NCI-H524 (cell line): ENCODE measurements around the gene HOGA1.
"Not testable (repeated sequence)": the region's sequence is repeated elsewhere in the genome, so short reads cannot be mapped to it uniquely, and the experiment has no call there.

ENCODE experiments used
- DNase-seq, 2 experiments: peaks; one replicate each; lab custom pipeline; 2025; lab: John Stamatoyannopoulos, UW

The HOGA1 gene

DNA sequence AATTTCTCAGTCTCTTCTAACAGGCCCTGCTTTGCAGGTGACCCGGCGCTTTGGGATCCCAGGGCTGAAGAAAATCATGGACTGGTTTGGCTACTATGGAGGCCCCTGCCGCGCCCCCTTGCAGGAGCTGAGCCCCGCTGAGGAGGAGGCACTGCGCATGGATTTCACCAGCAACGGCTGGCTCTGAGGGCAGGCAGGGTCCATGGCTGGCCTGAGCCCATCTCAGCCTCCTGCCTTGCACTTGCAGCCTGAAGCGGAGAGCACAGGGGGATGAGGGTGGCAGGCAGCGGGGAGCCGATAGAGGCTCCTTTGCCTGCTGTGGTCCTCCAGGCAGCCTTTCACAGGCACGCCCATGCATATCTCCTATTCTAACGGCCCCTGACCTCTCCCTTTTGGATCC, 27.3 kb downstream of the HOGA1 start:
- no peak for DNase-seq

DNA sequence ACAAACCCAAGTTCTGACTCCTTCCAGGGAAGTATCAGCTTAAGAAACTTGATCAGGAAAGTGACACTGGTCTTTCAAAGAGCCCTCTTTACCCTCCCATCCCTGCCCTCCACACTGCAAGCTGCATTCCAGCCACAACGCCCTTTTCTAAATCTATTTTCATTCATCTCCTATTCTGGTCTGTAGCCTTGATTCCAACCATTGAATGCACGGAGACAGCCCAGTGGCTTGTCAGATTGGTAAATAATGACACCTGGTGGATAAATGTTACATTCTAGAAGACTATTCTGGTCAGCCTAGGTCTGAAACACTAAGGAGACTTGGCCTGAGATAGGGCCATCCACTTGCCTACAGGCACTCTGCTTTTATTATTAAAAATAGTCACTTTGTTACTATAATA, 28.2 kb downstream of the HOGA1 start:
- DNase-seq: peak in 1 of 2 experiments; percentile 13

DNA sequence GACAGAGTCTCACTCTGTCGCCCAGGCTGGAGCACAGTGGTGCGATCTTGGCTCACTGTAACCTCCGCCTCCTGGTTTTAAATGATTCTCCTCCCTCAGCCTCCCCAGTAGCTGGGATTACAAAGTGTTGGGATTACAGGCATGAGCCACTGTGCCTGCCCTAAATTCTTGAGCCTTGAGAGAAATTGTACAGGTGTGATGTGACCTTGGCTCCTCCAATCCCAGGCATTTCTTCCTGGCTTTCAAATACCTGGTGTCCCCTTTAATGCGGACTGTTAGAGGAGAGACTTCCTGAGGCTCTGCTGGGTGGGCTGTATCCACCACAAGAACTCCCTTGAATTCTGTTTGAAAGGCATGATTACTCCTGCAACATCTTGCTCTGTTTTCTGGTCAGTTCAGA, 34.1 kb downstream of the HOGA1 start:
- no peak for DNase-seq

DNA sequence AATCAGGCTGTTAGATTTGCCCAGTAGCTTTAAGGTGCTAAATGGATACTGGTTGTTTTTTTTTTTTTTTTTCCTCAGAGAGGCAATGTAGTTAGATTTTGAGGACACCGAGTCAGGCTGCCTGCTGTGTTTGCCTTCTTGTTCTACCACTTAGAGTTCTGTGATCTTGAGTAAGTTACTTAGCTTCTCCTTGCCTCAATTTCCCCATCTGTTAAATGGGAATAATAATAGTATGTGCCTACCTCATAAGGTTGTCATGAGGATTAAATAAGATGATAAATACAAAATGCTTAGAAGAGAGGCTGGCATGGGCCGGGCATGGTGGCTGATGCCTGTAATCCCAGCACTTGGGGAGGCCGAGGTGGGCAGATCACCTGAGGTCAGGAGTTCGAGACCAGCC, 34.5 kb downstream of the HOGA1 start:
- no peak for DNase-seq

DNA sequence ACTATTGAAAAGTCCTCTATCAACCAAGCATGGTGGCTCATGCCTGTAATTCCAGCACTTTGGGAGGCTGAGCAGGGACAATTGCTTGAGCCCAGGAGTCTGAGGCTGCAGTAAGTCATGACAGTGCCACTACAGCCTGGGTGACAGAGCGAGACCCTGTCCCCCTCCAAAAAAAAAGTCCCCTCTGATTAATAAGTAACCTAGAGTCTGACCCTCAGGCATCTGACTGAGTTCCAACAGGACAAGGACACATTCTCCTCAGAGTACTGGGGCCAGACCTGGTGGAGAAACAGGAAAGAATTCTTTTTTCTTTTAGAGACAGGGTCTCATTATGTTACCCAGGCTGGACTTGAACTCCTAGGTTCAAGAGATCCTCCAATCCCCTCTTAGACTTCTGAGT, 39.1 kb downstream of the HOGA1 start:
- DNase-seq: no peak

DNA sequence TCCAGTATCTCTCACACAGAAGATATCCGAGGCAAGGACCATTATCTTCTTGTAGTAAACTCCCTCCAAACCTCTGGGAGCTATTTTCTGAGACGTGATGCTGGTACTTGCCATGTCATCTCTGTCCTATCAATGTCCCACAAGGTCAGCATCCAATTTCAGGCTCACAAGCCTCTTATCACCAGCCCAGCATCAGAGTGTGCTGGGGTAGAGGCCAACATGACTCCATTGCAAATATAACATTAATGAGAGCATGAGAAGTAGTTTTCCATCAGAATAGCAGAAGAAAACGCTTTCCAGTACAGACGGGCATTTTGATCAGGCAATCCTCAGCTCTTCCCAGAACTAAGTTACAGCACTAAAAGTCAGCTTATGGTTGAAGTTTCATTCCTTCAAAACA, 43.5 kb downstream of the HOGA1 start:
- no peak for DNase-seq

DNA sequence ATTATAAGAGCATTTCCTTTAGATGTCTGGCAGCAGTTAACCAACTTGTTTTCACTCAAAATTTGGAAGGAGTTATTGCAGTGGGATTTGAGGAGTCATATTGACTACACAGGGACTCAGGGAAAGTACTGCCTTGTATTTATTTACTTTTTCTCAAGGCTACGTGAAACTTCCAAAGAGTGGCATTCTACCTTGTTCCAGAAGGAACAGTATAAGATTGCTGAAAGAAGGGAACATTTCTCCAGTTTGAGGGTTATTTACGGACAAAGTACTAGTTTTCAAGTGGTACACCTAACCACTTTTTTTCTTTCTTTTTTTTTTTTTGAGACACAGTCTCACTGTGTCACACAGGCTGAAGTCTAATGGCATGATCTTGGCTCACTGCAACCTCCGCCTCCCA, 44.0 kb downstream of the HOGA1 start:
- no peak for DNase-seq

DNA sequence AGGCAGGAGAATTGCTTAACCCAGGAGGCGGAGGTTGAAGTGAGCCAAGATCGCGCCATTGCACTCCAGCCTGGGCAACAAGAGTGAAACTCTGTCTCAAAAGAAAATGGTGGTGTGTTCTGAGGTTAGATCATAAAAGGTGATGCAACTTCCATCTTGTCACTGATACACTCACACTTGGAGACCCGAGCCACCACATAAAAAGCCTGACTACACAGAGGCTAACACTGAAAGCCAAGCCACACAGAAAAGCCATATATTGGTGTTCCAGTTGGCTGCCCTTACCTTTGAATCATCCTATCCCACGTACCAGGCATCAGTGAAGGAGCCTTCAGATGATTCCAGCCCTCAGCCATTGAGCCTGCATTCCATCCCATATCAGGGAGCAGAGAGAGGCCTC, 45.1 kb downstream of the HOGA1 start:
- no peak for DNase-seq

DNA sequence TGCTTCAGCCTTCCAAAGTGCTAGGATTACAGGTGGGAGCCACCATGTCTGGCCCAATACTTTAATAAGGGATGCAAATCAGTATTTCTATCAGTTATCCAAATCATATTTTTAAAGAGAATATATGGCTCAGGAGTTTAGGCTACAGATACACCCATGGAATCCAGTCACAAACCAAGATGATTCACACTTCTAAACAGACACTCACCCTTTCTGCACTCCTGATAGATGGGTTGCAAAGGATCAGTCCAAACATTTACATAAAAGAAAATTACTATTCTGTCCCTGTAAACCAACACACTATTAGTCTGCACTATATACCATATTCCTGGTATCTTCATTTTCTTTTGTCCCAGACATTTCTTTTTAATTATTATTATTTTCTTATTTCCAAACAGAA, 46.9 kb downstream of the HOGA1 start:
- DNase-seq: no peak

DNA sequence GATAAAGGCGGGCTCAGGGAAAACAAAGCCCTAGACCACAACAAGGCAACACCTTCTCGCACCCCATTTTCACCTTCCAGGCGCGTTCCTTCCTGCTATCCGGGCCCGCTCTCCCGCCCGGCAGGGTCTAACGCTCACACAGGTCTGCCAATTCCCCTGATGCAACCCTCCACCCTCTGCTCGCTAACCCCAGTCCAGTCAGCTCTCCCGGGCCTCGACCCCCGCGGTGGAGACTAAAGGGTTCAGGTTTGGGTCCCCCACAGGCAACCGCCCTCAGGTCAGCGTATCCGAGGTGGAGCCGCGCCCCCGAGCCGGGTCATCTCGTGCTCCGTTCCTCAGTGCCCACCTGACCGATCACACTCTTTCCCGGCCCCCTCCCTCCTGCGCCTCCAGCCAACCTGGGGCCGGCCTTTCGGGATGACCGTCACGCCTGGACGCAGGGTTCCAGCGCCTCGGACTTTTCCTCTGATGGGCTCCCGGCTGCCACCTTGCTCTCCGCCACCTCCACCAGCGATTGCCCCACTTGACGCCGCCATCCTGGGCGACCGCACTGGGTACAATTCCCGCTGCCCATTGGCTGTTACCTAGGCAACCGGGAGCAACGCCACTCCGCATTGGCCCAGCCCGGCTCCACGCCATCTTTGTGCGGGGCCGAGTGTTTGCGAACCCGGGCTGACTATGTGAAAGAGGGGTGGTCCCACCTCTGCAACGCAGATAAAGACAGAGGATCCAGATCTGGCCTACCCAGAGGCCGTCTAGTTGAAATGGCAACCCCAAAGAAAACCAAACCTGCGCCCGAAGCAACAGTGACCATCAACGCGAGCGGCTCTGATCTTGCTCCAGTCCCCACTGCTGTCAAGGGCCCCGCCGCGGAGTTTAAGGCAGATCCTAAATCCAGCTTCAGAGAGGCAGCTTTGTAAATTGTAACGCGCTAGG, 49.0 kb downstream of the HOGA1 start, which contains the start of gene MORN4:
MORN4 (minus strand) TSS at position 552 of the 936 bp plus-strand sequence. CDS start 13,847 bp downstream, outside the sequence.
- DNase-seq: peak; percentile 74 to 76

DNA sequence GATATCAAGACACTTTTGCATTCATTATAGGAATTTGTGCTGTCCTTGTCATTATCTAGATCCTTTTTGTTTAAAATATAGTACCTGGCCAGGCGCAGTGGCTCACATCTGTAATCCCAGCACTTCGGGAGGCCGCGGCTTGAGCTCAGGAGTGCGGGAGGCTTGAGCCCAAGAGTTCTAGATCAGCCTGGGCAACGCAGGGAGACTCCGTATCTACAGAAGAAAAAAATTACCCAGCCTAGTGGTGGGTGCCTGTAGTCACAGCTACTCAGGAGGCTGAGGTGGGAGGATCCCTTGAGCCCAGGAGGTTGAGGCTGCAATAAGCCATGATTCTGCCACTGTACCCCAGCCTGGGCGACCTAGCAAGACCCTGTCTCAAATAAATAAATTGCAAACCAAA, 49.7 kb downstream of the HOGA1 start:
- DNase-seq: no peak

DNA sequence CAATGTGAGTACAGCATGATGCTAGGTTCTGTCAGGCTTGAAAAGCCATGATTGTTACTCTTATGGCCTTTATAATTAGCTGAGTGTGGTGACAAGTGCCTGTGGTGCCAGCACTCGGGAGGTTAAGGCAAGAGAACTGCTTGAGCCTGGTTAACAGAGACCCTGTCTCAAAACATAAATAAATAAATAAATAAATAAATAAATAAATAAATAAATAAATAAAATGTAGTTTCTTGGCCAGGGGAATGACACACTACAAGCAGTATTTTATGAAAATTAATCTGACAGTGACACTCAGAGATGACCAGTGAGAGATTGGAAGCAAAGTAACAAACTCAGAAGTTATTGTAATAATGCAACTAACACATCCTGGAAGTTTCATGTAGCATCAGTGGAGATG, 51.4 kb downstream of the HOGA1 start:
- no peak for DNase-seq

DNA sequence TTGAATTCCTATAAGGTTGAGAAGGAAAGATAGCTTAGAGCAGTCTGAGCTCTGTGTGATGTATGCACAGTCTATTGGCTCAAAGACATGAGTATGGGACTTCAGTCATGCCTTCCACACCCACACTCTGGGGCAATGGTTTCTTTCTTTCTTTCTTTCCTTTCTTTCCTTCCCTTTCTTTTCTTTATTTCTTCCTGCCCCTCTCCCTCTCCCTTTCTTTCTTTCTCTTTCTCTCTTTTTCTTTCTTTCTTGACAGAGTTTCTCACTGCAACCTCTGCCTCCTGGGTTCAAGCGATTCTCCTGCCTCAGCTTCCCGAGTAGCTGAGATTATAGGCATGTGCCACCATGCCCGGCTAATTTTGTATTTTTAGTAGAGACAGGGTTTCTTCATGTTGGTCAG, 54.9 kb downstream of the HOGA1 start:
- not testable (repeated sequence) for DNase-seq

DNA sequence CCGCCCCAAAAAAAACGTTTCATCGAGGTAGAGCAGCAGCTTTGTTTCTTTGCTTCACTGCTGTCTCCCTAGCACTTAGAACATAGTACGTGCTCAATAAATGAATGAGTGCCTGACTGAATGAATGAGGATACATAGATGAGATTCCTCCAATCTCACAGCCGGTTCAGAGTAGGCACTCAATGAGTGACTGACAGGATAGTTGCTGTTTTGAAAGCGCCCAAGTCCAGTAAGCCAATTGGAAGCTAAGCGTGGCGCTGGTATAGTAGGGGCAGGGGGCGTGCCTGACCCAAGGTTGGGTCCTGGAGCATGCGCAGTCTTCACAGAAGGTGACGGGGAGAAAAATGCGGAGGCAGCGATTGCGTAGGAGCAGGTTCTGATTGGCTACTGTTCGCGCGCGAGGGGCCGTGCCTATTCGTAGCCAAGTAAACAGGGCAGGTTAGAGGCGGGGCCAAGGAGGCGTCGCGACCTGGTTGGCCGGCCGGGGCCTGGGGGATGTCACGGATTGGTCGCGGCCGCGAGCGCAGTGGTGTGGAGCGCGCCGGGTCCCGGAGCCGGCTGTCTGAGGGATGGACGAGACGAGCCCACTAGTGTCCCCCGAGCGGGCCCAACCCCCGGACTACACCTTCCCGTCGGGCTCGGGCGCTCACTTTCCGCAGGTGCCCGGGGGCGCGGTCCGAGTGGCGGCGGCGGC, 56.1 kb downstream of the HOGA1 start, which contains the start of gene PI4K2A:
PI4K2A (plus strand) TSS at position 498 of the 694 bp plus-strand sequence; CDS start at position 570, 72 bp downstream.
- peak; percentile 86 to 93 for DNase-seq

DNA sequence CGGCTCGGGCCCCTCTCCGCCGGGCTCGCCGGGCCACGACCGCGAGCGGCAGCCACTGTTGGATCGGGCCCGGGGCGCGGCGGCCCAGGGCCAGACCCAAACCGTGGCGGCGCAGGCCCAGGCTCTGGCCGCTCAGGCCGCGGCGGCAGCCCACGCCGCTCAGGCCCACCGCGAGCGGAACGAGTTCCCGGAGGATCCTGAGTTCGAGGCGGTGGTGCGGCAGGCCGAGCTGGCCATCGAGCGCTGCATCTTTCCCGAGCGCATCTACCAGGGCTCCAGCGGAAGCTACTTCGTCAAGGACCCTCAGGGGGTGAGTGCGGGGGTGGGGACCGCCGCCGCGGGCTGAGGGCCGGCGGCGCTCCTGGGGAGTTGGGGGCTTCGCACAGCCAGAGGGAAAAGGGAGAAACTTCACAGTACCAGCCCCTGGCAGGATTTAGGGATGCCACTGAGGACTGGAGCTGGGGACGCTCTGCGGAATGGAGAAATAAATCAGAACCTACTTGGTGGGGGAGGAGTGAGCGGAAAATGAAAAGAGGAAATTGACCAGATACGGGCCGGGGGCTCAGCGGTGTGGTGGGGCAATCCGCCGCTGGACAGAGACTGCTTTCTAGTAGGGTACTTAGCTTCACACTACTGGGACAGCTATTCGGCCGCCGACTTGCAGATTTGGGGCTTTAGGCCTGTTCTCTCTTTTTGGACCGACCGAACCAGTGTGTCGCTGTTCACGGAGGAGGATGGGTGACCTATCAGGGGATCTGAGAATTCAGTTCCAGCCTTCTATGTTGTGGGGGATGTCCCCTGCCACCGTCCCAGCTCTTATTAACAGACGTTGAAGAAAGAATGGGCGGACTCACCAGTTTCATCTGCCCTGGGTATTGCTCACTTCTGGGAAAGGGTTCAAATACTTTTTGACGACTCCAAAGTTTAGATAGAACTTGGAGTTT, 57.0 kb downstream of the HOGA1 start:
- no peak for DNase-seq

DNA sequence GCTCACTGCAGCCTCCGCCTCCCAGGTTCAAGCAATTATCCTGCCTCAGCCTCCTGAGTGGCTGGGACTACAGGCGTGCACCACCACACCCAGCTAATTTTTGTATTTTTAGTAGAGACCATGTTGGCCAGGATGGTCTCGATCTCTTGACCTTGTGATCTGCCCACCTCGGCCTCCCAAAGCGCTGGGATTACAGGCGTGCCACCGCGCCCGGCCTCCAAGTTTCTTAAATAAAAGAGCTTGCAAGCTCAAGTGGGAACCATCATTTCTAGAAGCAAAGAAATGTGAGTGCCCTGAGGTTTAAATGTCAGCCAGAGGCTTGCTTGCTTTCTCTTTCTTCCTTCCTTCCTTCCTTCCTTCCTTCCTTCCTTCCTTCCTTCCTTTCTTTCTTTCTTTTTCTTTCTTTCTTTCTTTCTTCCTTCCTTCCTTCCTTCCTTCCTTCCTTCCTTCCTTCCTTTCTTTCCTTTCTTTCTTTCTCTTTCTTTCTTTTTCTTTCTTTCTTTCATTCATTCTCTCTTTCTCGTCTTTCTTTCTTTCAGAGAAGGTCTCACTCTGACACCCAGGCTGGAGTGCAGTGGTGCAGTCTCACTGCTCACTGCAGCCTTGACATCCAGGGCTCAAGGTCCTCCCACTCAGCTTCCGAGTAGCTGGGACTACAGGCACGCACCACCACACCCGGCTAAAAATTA, 58.4 kb downstream of the HOGA1 start:
- DNase-seq: not testable (repeated sequence)

DNA sequence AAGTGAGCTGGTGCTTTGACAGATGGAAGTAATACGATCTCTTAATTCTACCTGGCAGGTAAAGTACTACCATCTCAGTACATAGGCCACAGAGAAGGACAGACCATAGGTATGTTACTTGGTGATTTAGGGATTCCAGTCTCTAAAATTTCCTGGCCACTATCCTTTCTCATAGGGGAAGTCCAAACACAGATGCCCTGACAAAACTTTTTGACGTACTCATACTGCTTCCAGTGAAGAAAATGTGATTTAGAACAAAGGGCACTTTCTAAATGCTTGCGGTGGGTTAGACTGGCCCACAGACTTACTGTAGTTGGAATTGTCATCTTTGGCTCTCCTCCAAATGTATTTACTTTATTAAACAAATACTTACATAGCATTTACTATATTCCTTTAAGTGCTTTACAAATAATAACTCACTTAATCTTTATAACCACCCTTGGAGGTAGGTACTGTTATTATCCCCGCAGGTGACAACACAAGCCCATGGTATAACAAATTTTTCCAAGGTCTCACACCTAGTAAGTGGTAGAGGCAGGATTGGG, 59.3 kb downstream of the HOGA1 start:
- DNase-seq: no peak

DNA sequence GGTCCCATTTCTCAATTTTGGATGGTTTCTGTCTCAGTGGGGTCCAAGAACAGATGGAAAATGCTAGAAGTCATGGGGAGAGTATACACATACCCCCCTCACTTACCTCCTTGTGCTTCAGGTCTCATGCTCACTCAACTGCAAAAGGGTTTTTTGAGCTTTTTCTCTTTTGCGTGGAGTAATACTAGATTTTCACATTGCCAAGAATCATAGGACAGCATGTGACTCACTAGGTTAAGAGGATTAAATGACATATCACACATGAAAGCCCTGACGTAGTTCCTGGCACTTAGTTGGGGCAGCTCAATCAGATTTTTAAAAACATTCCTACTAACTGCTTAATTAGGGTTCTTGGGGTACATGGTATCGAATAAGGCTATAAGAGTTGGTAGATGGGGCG, 60.7 kb downstream of the HOGA1 start:
- DNase-seq: no peak

DNA sequence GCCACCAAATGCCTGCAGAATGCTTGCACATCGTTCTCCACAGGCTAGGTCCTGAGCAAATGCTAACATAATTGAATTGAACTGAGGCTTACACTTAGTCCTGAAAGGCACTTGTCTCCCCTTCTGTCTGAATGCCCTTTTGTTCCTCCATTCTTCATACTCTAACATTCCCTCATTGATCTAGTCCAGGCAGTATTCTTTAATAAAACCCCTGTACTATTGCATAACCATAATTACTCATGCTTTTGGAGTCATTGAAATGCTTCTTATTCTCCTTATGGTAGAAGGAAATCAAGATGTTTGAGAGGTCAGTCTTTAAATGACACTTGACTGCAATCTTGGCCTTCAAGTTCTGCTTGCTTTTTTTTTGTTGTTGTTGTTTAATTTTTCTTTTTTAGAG, 63.4 kb downstream of the HOGA1 start:
- DNase-seq: no peak

DNA sequence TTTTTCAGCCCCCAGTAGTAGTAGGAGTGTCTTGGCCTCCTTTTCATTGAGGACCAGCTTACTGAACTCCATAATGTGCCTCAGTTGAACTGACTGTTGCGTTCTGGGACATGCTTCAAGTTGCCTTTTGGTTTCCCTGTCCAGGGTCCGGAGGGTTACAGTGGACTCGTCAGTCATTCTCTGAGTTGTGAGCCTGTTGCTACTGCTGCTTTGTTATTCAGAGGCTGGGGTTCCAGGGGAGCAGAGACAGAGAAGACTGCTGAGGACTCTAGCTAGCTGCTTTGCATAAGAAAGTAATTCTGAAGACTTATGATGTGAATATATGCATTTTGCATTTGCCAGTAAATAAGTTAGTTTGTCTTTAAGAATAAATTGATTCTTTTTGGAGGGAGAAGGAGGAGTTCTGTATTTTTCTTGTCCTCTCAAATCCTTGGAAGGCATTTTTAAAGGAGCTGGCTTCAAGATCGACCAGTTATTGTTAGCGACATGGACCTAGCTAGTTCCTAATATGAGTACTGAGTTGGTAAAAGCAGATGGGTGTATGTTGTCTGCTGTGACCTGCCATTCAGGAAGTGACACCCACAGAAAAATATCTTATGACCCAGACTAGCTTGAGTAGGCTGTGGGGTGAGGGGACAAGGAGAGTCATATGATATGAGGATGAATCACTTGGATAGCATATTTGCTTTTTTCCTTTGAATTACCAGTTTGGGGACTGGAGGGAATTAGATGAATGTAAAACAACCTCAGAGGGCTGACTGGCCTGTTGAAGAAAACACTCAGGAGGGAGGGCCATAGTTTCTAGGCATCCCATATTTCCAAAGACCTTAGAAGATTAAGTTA, 64.6 kb downstream of the HOGA1 start:
- DNase-seq: no peak
